GM23338 (cell line): ENCODE data around the gene NTNG1. TPM values are rescaled to one million over a fixed set of nuclear protein-coding genes. Genes with fewer than 3 reads are reported as not detected.

Experiments used
- ATAC-seq: fragments of 200-7000 bp; cut with Tn5 transposase; 3 replicates; pipeline ENCODE4 v1.9.1; 2020
- DNase-seq: peaks from one replicate; pipeline ENCODE4 v3.0.0-alpha.2; 2015; ENCODE audit warnings: low spot score
- H2AFZ ChIP-seq: fragments of 200-600 bp; sonication (generic); 2 replicates; pipeline ENCODE4 v1.8.0; 2016; ENCODE audit warnings: antibody characterized with exemption, mild to moderate bottlenecking, moderate library complexity
- H3F3A ChIP-seq: fragments of 200-600 bp; sonication (generic); replicated peaks from 2 replicates; pipeline ENCODE4 v1.8.0; 2017; ENCODE audit warnings: antibody characterized with exemption, mixed run types, low read depth
- H3K27ac ChIP-seq: fragments of 200-600 bp; sonication (generic); 2 replicates; pipeline ENCODE4 v1.6.1; 2016; ENCODE audit warnings: low read depth
- H3K27me3 ChIP-seq: fragments of 200-600 bp; sonication (generic); 2 replicates; pipeline ENCODE4 v1.8.0; 2016; ENCODE audit warnings: mild to moderate bottlenecking, mixed run types, moderate library complexity; ENCODE audit not compliant: insufficient read depth
- H3K36me3 ChIP-seq: fragments of 200-600 bp; sonication (generic); 2 replicates; pipeline ENCODE4 v1.8.0; 2016; ENCODE audit warnings: mild to moderate bottlenecking; ENCODE audit not compliant: insufficient read depth
- H3K4me1 ChIP-seq: fragments of 200-600 bp; sonication (generic); 2 replicates; pipeline ENCODE4 v1.8.0; 2016; ENCODE audit warnings: mild to moderate bottlenecking, moderate library complexity; ENCODE audit not compliant: insufficient read depth
- H3K4me2 ChIP-seq: fragments of 200-600 bp; sonication (generic); 2 replicates; pipeline ENCODE4 v1.7.1; 2017; ENCODE audit warnings: mixed run types
- H3K4me3 ChIP-seq: fragments of 200-600 bp; sonication (generic); 2 replicates; pipeline ENCODE4 v1.6.1; 2016; ENCODE audit warnings: mixed run types
- H3K79me2 ChIP-seq: fragments of 200-600 bp; sonication (generic); replicated peaks from 2 replicates; pipeline ENCODE4 v1.8.0; 2017; ENCODE audit warnings: mild to moderate bottlenecking; ENCODE audit not compliant: insufficient read depth
- H3K9me2 ChIP-seq: fragments of 200-600 bp; sonication (generic); 2 replicates; pipeline ENCODE4 v1.8.0; 2017; ENCODE audit not compliant: insufficient read depth
- H4K20me1 ChIP-seq: fragments of 200-600 bp; sonication (generic); replicated peaks from 2 replicates; pipeline ENCODE4 v1.8.0; 2017; ENCODE audit warnings: mild to moderate bottlenecking; ENCODE audit not compliant: insufficient read depth
- H3K27ac Mint-ChIP-seq: 2 replicates; pipeline ENCODE4 v1.8.0; 2020; ENCODE audit warnings: inconsistent platforms, mild to moderate bottlenecking, moderate library complexity, mixed read lengths
- H3K27me3 Mint-ChIP-seq: 3 replicates; pipeline ENCODE4 v1.8.0; 2022; ENCODE audit warnings: low read depth, mild to moderate bottlenecking, moderate library complexity, mixed read lengths, inconsistent platforms; ENCODE audit not compliant: insufficient read depth, poor library complexity
- H3K36me3 Mint-ChIP-seq: 3 replicates; pipeline ENCODE4 v1.8.0; 2021; ENCODE audit warnings: low read depth, mild to moderate bottlenecking, inconsistent platforms, moderate library complexity, mixed read lengths
- H3K4me1 Mint-ChIP-seq: 3 replicates; pipeline ENCODE4 v1.8.0; 2020; ENCODE audit warnings: mild to moderate bottlenecking, inconsistent platforms, mixed read lengths
- H3K4me3 Mint-ChIP-seq: 3 replicates; pipeline ENCODE4 v1.8.0; 2021; ENCODE audit warnings: moderate library complexity, mild to moderate bottlenecking, inconsistent platforms, mixed read lengths
- H3K9me3 Mint-ChIP-seq: 3 replicates; pipeline ENCODE4 v1.8.0; 2020; ENCODE audit warnings: moderate library complexity, mild to moderate bottlenecking, inconsistent platforms, mixed read lengths
- CREB1 ChIP-seq: fragments of 250-450 bp; sonication (Bioruptor Pico); IDR thresholded peaks from 2 replicates; pipeline ENCODE4 v1.5.0; 2020; ENCODE audit warnings: low read depth, mild to moderate bottlenecking, moderate library complexity
- CTCF ChIP-seq, 2 experiments: fragments of 200-600 bp in 1 of 2; sonication (generic) in 1 of 2; conservative IDR thresholded peaks; 2 replicates each; pipeline versions ENCODE4 v1.5.1 to v1.6.1; 2016 to 2017; ENCODE audit warnings: antibody characterized with exemption in 2 of 2, low read depth in 2 of 2, mild to moderate bottlenecking in 2 of 2, moderate library complexity in 1 of 2
- ETS1 ChIP-seq: IDR thresholded peaks from 2 replicates; pipeline ENCODE4 v1.6.1; 2016; ENCODE audit warnings: antibody characterized with exemption
- EZH2 ChIP-seq: fragments of 200-600 bp; sonication (generic); IDR thresholded peaks from one replicate; pipeline ENCODE4 v1.8.0; 2017; ENCODE audit warnings: antibody characterized with exemption, mild to moderate bottlenecking, low read depth; ENCODE audit not compliant: unreplicated experiment
- EZH2phosphoT487 ChIP-seq: fragments of 200-600 bp; sonication (generic); IDR thresholded peaks from one replicate; pipeline ENCODE4 v1.8.1; 2018; ENCODE audit warnings: antibody characterized with exemption; ENCODE audit not compliant: unreplicated experiment
- JUNB ChIP-seq: IDR thresholded peaks from one replicate; pipeline ENCODE4 v1.6.1; 2016; ENCODE audit warnings: antibody characterized with exemption; ENCODE audit not compliant: unreplicated experiment
- NANOG ChIP-seq: IDR thresholded peaks from 2 replicates; pipeline ENCODE4 v1.6.1; 2016; ENCODE audit warnings: antibody characterized with exemption, borderline replicate concordance
- POLR2AphosphoS5 ChIP-seq: IDR thresholded peaks from 2 replicates; pipeline ENCODE4 v1.6.1; 2016; ENCODE audit warnings: antibody characterized with exemption, low read depth
- REST ChIP-seq: IDR thresholded peaks from one replicate; pipeline ENCODE4 v1.6.1; 2018; ENCODE audit warnings: antibody characterized with exemption; ENCODE audit not compliant: unreplicated experiment
- STAT1 ChIP-seq: IDR thresholded peaks from one replicate; pipeline ENCODE4 v1.6.1; 2016; ENCODE audit warnings: antibody characterized with exemption; ENCODE audit not compliant: unreplicated experiment
- ZNF114 ChIP-seq: fragments of 250-450 bp; sonication (Bioruptor Pico); IDR thresholded peaks from 2 replicates; pipeline ENCODE4 v1.5.0; 2020; ENCODE audit warnings: mild to moderate bottlenecking, moderate library complexity
- ZNF331 ChIP-seq: fragments of 250-450 bp; sonication (Bioruptor Pico); IDR thresholded peaks from 2 replicates; pipeline ENCODE4 v1.5.0; 2020; ENCODE audit warnings: low read depth, mild to moderate bottlenecking, moderate library complexity
- ZNF462 ChIP-seq: fragments of 250-450 bp; sonication (Bioruptor Pico); IDR thresholded peaks from 2 replicates; pipeline ENCODE4 v1.5.0; 2020; ENCODE audit warnings: mild to moderate bottlenecking, moderate library complexity
- polyA plus RNA-seq: library from polyadenylated mRNA; unstranded; fragments of >200 nt; fragmentation: Nextera tagmentation; extraction: Ambion mirVana; gene quantifications from 2 replicates; pipeline ENCODE4 v1.2.1, GENCODE V29; 2016
- total RNA-seq: library from RNA; depleted of rRNA; stranded (reverse); fragments of >200 nt; shearing (Covaris generic); gene quantifications from 2 replicates; pipeline ENCODE4 v1.2.3, GENCODE V29; 2014

NTNG1 gene
- total and polyA plus RNA-seq, 2 experiments from 2014 or later: 7.2 to 10.3 TPM

GRCh38 chr1:107220036-107220435 lies 79.2 kb downstream of the NTNG1 start:
- Histone ChIP-seq H3F3A (no peaks in the 10 kb centered on the region), H3K9me2 (0 out of 2 replicates have a peak, but pooled peaks cover 3% of the 10 kb centered on the region), H3K27ac (no peak overlapping the region), H3K4me2 (no peak overlapping the region), H4K20me1 (no peaks in the 10 kb centered on the region), H3K36me3 (no peaks in the 10 kb centered on the region), H3K4me3 (no peak overlapping the region), H3K4me1 (peaks cover 8% of the 10 kb centered on the region; the same call in 1 of the 2 replicates), H2AFZ (no peak overlapping the region), H3K27me3 (no peaks in the 10 kb centered on the region), H3K79me2 (no peaks in the 10 kb centered on the region)
- ATAC-seq (no peak), DNase-seq (no peak)
- TF ChIP-seq EZH2 (no peak), ZNF462 (CRISPR knock-in tag) (no peak), ZNF331 (CRISPR knock-in tag) (no peak), NANOG (no peak), POLR2AphosphoS5 (no peak), EZH2phosphoT487 (no peak), CREB1 (CRISPR knock-in tag) (no peak), JUNB (no peak), CTCF (conservative IDR thresholded peaks at IDR 0.05; ENCODE audit: low read depth in 2 of 2) (no peak), ETS1 (no peak), REST (no peak), ZNF114 (no peak), STAT1 (no peak)
- Mint-ChIP-seq H3K36me3 (peaks cover 3% of the 10 kb centered on the region; the same call in 1 of the 3 replicates), H3K27me3 (peaks cover 4% of the 10 kb centered on the region), H3K9me3 (peaks cover 10% of the 10 kb centered on the region; the same call in 1 of the 3 replicates), H3K4me1 (peaks cover 5% of the 10 kb centered on the region; the same call in 2 of the 3 replicates), H3K4me3 (no peak overlapping the region), H3K27ac (no peak overlapping the region)
